GM10266 (cell line): ENCODE data around the gene BRAP.
A peak's percentile ranks its signal among the peaks of the same experiment; 100 is the strongest.
"Not testable (repeated sequence)": the region's sequence is repeated elsewhere in the genome, so short reads cannot be mapped to it uniquely, and the experiment has no call there.

ENCODE experiments used
- DNase-seq: peaks from one replicate; pipeline ENCODE4 v3.0.0; 2012; ENCODE audit errors: extremely low spot score
- TF ChIP-seq, protein P1 (sequence below): IDR thresholded peaks from 2 replicates; pipeline ENCODE4 v1.5.1; 2012; ENCODE audit warnings: mild to moderate bottlenecking, low read depth; ENCODE audit not compliant: control insufficient read depth, insufficient read depth; ENCODE audit errors: missing control alignments

BRAP gene

DNA sequence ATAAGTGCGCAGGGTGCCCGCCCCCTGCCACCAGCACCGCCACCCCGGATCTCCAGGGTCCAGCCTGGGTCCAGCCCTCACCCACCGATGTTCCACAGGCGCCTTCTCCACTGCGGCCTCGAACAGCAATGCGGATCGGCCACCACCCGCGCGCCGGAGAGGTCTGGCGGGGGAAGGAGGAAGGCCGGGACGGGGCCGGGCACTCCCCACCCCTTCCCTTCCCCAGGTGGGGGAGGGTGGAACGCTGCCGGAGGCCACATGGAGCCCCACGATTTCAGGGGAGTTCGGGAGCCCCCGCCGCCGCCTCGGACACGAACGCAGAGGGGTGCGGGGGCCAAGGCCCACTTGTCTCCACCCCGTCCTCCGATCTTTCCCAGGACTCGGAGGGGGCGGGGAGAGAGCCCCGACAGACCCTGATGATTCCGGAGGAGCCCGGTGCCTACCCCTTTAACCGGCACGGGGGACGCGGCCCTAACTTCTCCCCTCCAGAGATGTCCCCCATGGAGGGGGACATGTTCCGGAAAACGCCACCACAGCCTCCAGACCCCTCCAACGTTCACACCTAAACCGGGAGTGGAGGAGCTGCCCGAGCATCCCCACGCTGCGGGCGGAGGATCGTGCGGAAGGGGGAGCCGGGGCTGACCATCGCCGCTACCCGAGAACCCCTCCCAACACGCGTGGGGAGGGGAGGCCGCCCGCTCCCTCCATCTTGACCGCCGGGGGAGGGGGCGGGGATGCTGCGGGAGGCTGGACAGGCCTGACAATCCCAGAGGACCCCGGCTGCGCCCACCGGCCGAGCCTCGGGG lies 87.7 kb downstream of the BRAP start:
- peak; percentile 65 for DNase-seq
- TF ChIP-seq, protein P1, sequence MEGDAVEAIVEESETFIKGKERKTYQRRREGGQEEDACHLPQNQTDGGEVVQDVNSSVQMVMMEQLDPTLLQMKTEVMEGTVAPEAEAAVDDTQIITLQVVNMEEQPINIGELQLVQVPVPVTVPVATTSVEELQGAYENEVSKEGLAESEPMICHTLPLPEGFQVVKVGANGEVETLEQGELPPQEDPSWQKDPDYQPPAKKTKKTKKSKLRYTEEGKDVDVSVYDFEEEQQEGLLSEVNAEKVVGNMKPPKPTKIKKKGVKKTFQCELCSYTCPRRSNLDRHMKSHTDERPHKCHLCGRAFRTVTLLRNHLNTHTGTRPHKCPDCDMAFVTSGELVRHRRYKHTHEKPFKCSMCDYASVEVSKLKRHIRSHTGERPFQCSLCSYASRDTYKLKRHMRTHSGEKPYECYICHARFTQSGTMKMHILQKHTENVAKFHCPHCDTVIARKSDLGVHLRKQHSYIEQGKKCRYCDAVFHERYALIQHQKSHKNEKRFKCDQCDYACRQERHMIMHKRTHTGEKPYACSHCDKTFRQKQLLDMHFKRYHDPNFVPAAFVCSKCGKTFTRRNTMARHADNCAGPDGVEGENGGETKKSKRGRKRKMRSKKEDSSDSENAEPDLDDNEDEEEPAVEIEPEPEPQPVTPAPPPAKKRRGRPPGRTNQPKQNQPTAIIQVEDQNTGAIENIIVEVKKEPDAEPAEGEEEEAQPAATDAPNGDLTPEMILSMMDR, result no peak

DNA sequence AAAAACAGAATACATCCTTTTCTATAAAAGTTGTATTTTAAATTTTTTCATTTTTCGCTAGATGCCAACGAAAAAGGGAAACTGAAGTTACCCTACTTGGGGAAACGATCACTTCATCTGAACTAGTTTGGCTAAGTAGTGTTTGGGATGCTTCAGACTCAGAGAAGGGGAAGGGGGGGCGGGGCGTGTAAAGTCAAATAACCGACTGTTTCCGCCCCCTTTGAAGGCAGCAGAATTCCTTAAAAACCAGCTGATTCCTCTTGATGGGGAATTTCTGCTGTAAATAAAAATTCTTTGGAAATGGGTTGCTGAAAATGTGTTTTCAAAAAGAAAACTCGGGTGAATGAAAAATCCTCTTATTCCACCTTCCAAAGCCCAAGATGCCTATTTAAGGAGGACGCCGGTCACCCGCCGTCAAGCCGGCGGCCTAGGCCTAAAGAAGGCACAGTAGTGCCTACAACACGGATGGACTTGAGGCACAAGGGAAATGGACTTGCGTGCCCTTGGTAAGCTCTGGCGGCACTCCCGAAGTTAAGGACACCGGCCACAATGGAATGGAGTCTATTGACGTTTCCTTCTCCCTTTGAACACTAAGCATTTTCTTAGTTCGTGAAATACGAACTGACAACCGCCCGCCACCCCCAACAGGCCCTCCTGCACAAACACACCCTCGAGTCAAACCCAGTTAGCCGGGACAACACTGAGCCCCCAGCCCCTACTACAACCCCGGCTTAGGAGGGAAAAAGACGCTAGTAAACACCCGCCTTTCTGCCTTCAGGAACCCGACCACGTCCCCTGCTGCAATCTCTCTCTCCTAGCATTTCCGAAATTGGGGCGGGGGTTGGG lies 88.5 kb downstream of the BRAP start:
- TF ChIP-seq, protein P1, result no peak
- DNase-seq, result peak; percentile 39

DNA sequence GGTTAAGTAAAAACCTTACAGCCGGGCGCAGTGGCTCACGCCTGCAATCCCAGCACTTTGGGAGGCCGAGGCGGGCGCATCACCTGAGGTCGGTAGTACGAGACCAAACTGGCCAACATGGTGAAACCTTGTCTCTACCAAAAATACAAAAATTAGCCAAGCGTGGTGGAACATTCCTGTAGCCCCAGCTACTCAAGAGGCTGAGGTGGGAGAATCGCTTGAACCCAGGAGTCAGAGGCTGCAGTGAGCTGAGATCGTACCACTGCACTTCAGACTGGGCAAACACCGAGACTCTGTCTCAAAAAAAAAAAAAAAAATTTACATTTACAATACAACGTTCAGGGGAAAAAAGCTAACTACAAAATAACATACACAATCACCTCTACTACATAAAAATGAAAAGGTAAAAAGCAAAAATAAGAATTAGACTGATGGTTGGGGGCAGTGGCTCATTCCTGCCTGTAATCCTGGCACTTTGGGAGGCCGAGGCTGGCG lies 90.4 kb downstream of the BRAP start:
- not testable (repeated sequence) for DNase-seq
